WTC11 (cell line): ENCODE measurements around the gene SLC45A1. TPM values are rescaled to one million over a fixed set of nuclear protein-coding genes. Genes with fewer than 3 reads are reported as not detected.

Experiments
- ATAC-seq: fragments of 200-7000 bp; cut with Tn5 transposase; 2 replicates; pipeline ENCODE4 v1.10.0; 2021; ENCODE audit warnings: mild to moderate bottlenecking, moderate library complexity
- CTCF ChIA-PET: fragments of 300-600 bp; sonication (Branson Sonifier 250); formaldehyde crosslinking; loops from one replicate; lab custom pipeline; 2021; ENCODE audit warnings: antibody characterized with exemption; lab: Charles Lee
- POLR2A ChIA-PET: fragments of 350-600 bp; sonication (Branson Sonifier 250); formaldehyde crosslinking; loops from one replicate; lab custom pipeline; 2021; ENCODE audit warnings: antibody characterized with exemption; lab: Charles Lee
- DNase-seq: peaks from one replicate; pipeline ENCODE4 v3.0.0; 2021; ENCODE audit warnings: low spot score
- H3K27ac Mint-ChIP-seq: 2 replicates; pipeline ENCODE4 v1.8.0; 2021; ENCODE audit warnings: mixed read lengths
- H3K27me3 Mint-ChIP-seq: 2 replicates; pipeline ENCODE4 v1.8.0; 2021; ENCODE audit warnings: low read depth, mild to moderate bottlenecking, moderate library complexity, mixed read lengths
- H3K36me3 Mint-ChIP-seq: 2 replicates; pipeline ENCODE4 v1.8.0; 2021; ENCODE audit warnings: mixed read lengths
- H3K4me1 Mint-ChIP-seq: 2 replicates; pipeline ENCODE4 v1.8.0; 2022; ENCODE audit warnings: mixed read lengths
- H3K4me3 Mint-ChIP-seq: 2 replicates; pipeline ENCODE4 v1.8.0; 2021; ENCODE audit warnings: mild to moderate bottlenecking, moderate library complexity, mixed read lengths
- H3K9me3 Mint-ChIP-seq: 2 replicates; pipeline ENCODE4 v1.8.0; 2021; ENCODE audit warnings: mixed read lengths
- AR ChIP-seq: fragments of 250-450 bp; sonication (Bioruptor Pico); IDR thresholded peaks from 2 replicates; pipeline ENCODE4 v1.9.0; 2021; ENCODE audit warnings: mild to moderate bottlenecking
- ATF2 ChIP-seq: sonication (generic); formaldehyde crosslinking; IDR thresholded peaks from 2 replicates; pipeline ENCODE4 v1.8.1; 2022; ENCODE audit warnings: low read depth, missing genetic modification reagents, borderline replicate concordance
- CBFB ChIP-seq: sonication (generic); formaldehyde crosslinking; IDR thresholded peaks from 2 replicates; pipeline ENCODE4 v1.8.1; 2022; ENCODE audit warnings: mild to moderate bottlenecking, low read depth, missing genetic modification reagents
- CREM ChIP-seq: sonication (generic); formaldehyde crosslinking; IDR thresholded peaks from 2 replicates; pipeline ENCODE4 v1.8.1; 2022; ENCODE audit warnings: mild to moderate bottlenecking, missing genetic modification reagents, moderate library complexity
- ERG ChIP-seq: fragments of 250-450 bp; sonication (Bioruptor Pico); IDR thresholded peaks from 2 replicates; pipeline ENCODE4 v1.8.0; 2021; ENCODE audit warnings: mild to moderate bottlenecking
- ETV6 ChIP-seq: sonication (generic); formaldehyde crosslinking; IDR thresholded peaks from 2 replicates; pipeline ENCODE4 v1.8.1; 2022; ENCODE audit warnings: mild to moderate bottlenecking, missing genetic modification reagents
- IRF1 ChIP-seq: sonication (generic); formaldehyde crosslinking; IDR thresholded peaks from 2 replicates; pipeline ENCODE4 v1.8.0; 2023; ENCODE audit warnings: missing genetic modification reagents
- IRF2 ChIP-seq: sonication (generic); formaldehyde crosslinking; IDR thresholded peaks from 2 replicates; pipeline ENCODE4 v1.8.0; 2022; ENCODE audit warnings: low read depth, missing genetic modification reagents, borderline replicate concordance
- MXD4 ChIP-seq: fragments of 250-450 bp; sonication (Bioruptor Pico); IDR thresholded peaks from 2 replicates; pipeline ENCODE4 v1.8.0; 2021; ENCODE audit warnings: mild to moderate bottlenecking, moderate library complexity, borderline replicate concordance
- PRRX2 ChIP-seq: fragments of 250-450 bp; sonication (Bioruptor Pico); IDR thresholded peaks from 2 replicates; pipeline ENCODE4 v1.8.0; 2021; ENCODE audit warnings: mild to moderate bottlenecking
- ZBTB21 ChIP-seq: sonication (generic); formaldehyde crosslinking; IDR thresholded peaks from 2 replicates; pipeline ENCODE4 v1.8.1; 2023; ENCODE audit warnings: mild to moderate bottlenecking, missing genetic modification reagents, borderline replicate concordance
- ZNF219 ChIP-seq: sonication (generic); formaldehyde crosslinking; IDR thresholded peaks from 2 replicates; pipeline ENCODE4 v1.8.0; 2023; ENCODE audit warnings: missing genetic modification reagents, mild to moderate bottlenecking, borderline replicate concordance
- ZNF396 ChIP-seq: fragments of 250-450 bp; sonication (Bioruptor Pico); IDR thresholded peaks from 2 replicates; pipeline ENCODE4 v1.8.0; 2021; ENCODE audit warnings: mild to moderate bottlenecking, moderate library complexity, borderline replicate concordance
- total RNA-seq: library from RNA; stranded (reverse); gene quantifications from 3 replicates; pipeline ENCODE4 v1.2.3, GENCODE V29; 2021
- TF ChIP-seq, protein P1 (sequence below): sonication (generic); formaldehyde crosslinking; IDR thresholded peaks from 2 replicates; pipeline ENCODE4 v1.8.1; 2023; ENCODE audit warnings: mild to moderate bottlenecking, missing genetic modification reagents
- TF ChIP-seq, protein P2 (sequence below): fragments of 250-450 bp; sonication (Bioruptor Pico); IDR thresholded peaks from 2 replicates; pipeline ENCODE4 v1.9.0; 2021; ENCODE audit warnings: moderate library complexity, mild to moderate bottlenecking, inconsistent platforms, borderline replicate concordance
- TF ChIP-seq, protein P3 (sequence below): fragments of 250-450 bp; sonication (Bioruptor Pico); IDR thresholded peaks from 2 replicates; pipeline ENCODE4 v1.9.0; 2021; ENCODE audit warnings: mild to moderate bottlenecking, borderline replicate concordance

SLC45A1 gene
- total RNA-seq, 1 experiment from 2014 or later: 2.3 TPM

DNA sequence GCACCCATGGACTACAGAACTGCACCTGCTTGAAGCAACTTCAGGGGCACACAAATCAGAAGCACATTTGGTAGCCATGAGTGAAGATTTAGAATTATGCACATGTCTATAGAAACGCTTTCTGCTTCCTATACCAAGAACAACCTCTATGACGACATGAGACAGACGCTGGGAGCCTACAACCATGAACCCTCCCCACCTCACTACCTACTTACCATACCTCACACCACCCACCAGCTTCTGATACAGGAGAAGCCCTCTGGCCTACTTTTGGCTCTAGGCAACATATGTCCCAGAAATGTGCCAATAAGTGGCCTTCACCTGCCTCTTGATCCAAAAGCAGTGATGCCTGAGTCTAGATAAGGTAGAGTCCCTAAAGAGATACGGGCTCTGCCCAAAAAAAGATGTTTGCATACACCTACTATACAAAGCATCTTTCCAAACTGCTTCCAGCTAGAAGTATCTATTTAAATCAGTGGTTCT, 58.5 kb downstream of the SLC45A1 start:
- CTCF ChIA-PET: interaction anchor here (1.1 to 1.3 kb wide), 2 partner anchors 33 to 67 kb away, joined by 4 read pairs; no protein-coding TSS in a partner anchor
- 0 out of 2 replicates have a peak, but pooled peaks cover 2% of the 10 kb centered on the region for H3K36me3 Mint-ChIP-seq
- H3K4me3 Mint-ChIP-seq: no peak overlapping the region
- peaks cover 84% of the 10 kb centered on the region for H3K4me1 Mint-ChIP-seq
- DNase-seq (no peak), ATAC-seq (no peak)
- peak overlapping the region; percentile 61; the same call in 1 of the 2 replicates for H3K27ac Mint-ChIP-seq
- TF ChIP-seq ZNF396 (CRISPR knock-in tag): no peak
- TF ChIP-seq ATF2 (CRISPR knock-in tag): no peak
- no peak for TF ChIP-seq IRF2 (CRISPR knock-in tag)
- no peak for TF ChIP-seq IRF1 (CRISPR knock-in tag)
- no peak for TF ChIP-seq ZBTB21 (CRISPR knock-in tag)
- TF ChIP-seq, protein P1, sequence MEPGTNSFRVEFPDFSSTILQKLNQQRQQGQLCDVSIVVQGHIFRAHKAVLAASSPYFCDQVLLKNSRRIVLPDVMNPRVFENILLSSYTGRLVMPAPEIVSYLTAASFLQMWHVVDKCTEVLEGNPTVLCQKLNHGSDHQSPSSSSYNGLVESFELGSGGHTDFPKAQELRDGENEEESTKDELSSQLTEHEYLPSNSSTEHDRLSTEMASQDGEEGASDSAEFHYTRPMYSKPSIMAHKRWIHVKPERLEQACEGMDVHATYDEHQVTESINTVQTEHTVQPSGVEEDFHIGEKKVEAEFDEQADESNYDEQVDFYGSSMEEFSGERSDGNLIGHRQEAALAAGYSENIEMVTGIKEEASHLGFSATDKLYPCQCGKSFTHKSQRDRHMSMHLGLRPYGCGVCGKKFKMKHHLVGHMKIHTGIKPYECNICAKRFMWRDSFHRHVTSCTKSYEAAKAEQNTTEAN (CRISPR knock-in tag): no peak
- TF ChIP-seq, protein P2, sequence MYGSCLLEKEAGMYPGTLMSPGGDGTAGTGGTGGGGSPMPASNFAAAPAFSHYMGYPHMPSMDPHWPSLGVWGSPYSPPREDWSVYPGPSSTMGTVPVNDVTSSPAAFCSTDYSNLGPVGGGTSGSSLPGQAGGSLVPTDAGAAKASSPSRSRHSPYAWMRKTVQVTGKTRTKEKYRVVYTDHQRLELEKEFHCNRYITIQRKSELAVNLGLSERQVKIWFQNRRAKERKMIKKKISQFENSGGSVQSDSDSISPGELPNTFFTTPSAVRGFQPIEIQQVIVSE (CRISPR knock-in tag): no peak
- no peak for TF ChIP-seq ERG (CRISPR knock-in tag)
- no peak for TF ChIP-seq ZNF219 (CRISPR knock-in tag)
- TF ChIP-seq MXD4 (CRISPR knock-in tag): no peak
- POLR2A ChIA-PET: interaction anchor here (0.6 kb wide), 1 partner anchor 930 kb away, joined by 4 read pairs; no protein-coding TSS in a partner anchor
- no peaks in the 10 kb centered on the region for H3K9me3 Mint-ChIP-seq
- no peaks in the 10 kb centered on the region for H3K27me3 Mint-ChIP-seq

DNA sequence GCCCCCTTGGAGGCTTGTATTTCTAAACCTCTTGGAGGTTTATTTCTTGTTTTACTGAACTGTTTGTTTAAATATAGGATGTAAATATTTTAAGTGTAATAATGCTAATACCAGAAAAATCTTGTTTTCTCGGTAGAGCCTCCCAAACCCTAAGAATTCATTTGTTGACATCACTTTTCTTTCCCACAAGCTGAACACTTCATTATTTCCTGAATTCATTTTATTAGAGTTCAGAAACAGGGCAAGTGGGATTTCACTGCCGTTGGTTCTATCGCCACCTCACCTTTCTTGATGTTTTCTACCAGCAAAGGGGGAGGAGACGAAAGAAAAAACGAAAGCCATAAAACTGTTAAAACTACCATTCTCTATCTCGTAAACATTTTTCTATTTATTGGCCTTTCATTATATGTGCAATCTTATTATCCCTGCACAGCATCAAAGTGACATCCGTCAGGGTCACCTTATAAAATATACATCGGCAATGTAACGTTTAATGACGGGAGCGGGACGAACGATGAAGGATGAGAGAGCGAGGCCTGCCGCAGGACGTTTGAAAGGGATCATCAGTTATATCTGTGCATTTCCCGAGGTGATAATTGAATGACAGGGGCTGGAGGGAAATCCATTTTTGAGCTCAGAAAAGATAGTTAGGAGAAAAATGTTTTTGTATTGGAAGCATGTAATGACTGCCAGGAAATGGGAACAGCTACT, 59.5 kb downstream of the SLC45A1 start:
- H3K36me3 Mint-ChIP-seq: 0 out of 2 replicates have a peak, but pooled peaks cover 2% of the 10 kb centered on the region
- H3K27ac Mint-ChIP-seq: 0 out of 2 replicates have a peak overlapping the region, but pooled peaks have one; percentile 42
- no peak for TF ChIP-seq CREM (CRISPR knock-in tag)
- no peak for TF ChIP-seq CBFB (CRISPR knock-in tag)
- no peak for TF ChIP-seq PRRX2 (CRISPR knock-in tag)
- no peak for TF ChIP-seq ETV6 (CRISPR knock-in tag)
- no peak for TF ChIP-seq AR (CRISPR knock-in tag)
- TF ChIP-seq, protein P3, sequence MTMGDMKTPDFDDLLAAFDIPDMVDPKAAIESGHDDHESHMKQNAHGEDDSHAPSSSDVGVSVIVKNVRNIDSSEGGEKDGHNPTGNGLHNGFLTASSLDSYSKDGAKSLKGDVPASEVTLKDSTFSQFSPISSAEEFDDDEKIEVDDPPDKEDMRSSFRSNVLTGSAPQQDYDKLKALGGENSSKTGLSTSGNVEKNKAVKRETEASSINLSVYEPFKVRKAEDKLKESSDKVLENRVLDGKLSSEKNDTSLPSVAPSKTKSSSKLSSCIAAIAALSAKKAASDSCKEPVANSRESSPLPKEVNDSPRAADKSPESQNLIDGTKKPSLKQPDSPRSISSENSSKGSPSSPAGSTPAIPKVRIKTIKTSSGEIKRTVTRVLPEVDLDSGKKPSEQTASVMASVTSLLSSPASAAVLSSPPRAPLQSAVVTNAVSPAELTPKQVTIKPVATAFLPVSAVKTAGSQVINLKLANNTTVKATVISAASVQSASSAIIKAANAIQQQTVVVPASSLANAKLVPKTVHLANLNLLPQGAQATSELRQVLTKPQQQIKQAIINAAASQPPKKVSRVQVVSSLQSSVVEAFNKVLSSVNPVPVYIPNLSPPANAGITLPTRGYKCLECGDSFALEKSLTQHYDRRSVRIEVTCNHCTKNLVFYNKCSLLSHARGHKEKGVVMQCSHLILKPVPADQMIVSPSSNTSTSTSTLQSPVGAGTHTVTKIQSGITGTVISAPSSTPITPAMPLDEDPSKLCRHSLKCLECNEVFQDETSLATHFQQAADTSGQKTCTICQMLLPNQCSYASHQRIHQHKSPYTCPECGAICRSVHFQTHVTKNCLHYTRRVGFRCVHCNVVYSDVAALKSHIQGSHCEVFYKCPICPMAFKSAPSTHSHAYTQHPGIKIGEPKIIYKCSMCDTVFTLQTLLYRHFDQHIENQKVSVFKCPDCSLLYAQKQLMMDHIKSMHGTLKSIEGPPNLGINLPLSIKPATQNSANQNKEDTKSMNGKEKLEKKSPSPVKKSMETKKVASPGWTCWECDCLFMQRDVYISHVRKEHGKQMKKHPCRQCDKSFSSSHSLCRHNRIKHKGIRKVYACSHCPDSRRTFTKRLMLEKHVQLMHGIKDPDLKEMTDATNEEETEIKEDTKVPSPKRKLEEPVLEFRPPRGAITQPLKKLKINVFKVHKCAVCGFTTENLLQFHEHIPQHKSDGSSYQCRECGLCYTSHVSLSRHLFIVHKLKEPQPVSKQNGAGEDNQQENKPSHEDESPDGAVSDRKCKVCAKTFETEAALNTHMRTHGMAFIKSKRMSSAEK (CRISPR knock-in tag): no peak
- TF ChIP-seq, all 79 proteins: peak for 0
- no peaks in the 10 kb centered on the region for H3K9me3 Mint-ChIP-seq
- ChIA-PET CTCF (no interaction called here), POLR2A (no interaction called here)
- H3K27me3 Mint-ChIP-seq: no peaks in the 10 kb centered on the region
- peaks cover 81% of the 10 kb centered on the region for H3K4me1 Mint-ChIP-seq
- DNase-seq (no peak), ATAC-seq (no peak)
- H3K4me3 Mint-ChIP-seq: no peak overlapping the region
